ENCODE measurements around the gene GATC. TPM values are rescaled to one million over a fixed set of nuclear protein-coding genes. Genes with fewer than 3 reads are reported as not detected.

Gene GATC
- total and polyA plus RNA-seq, 2 experiments from 2014 or later: 18.5 to 20.1 TPM

DNA sequence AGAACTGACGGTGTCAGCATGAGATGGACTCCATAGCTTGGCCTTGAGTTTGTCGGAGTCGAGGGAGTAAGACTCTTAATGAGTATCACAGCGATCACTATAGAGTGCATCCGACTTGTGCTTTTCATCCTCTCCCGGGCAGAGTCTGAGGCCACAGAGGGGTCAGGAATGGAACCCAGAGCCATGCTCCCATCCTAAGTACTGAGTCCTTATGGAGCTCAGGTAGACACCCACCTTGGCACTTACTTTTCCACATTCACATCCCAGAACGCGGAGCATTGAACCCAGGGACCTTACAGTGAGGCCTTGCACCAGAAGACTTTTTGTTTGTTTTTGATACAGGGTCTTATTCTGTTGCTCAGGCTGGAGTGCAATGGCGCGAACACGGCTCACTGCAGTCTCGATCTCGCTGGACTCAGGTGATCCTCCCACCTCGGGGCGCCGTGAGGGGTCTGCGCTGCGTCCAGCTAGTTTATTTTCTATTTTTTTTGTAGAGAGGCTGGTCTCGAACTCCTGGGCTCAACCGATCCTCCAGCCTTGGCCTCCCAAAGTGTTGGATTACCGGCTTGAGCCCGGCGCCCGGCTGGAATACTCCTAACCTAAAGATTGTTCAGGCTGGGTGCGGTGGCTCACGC, 24.0 kb downstream of the GATC start (continued):
- TF ChIP-seq, protein P1, sequence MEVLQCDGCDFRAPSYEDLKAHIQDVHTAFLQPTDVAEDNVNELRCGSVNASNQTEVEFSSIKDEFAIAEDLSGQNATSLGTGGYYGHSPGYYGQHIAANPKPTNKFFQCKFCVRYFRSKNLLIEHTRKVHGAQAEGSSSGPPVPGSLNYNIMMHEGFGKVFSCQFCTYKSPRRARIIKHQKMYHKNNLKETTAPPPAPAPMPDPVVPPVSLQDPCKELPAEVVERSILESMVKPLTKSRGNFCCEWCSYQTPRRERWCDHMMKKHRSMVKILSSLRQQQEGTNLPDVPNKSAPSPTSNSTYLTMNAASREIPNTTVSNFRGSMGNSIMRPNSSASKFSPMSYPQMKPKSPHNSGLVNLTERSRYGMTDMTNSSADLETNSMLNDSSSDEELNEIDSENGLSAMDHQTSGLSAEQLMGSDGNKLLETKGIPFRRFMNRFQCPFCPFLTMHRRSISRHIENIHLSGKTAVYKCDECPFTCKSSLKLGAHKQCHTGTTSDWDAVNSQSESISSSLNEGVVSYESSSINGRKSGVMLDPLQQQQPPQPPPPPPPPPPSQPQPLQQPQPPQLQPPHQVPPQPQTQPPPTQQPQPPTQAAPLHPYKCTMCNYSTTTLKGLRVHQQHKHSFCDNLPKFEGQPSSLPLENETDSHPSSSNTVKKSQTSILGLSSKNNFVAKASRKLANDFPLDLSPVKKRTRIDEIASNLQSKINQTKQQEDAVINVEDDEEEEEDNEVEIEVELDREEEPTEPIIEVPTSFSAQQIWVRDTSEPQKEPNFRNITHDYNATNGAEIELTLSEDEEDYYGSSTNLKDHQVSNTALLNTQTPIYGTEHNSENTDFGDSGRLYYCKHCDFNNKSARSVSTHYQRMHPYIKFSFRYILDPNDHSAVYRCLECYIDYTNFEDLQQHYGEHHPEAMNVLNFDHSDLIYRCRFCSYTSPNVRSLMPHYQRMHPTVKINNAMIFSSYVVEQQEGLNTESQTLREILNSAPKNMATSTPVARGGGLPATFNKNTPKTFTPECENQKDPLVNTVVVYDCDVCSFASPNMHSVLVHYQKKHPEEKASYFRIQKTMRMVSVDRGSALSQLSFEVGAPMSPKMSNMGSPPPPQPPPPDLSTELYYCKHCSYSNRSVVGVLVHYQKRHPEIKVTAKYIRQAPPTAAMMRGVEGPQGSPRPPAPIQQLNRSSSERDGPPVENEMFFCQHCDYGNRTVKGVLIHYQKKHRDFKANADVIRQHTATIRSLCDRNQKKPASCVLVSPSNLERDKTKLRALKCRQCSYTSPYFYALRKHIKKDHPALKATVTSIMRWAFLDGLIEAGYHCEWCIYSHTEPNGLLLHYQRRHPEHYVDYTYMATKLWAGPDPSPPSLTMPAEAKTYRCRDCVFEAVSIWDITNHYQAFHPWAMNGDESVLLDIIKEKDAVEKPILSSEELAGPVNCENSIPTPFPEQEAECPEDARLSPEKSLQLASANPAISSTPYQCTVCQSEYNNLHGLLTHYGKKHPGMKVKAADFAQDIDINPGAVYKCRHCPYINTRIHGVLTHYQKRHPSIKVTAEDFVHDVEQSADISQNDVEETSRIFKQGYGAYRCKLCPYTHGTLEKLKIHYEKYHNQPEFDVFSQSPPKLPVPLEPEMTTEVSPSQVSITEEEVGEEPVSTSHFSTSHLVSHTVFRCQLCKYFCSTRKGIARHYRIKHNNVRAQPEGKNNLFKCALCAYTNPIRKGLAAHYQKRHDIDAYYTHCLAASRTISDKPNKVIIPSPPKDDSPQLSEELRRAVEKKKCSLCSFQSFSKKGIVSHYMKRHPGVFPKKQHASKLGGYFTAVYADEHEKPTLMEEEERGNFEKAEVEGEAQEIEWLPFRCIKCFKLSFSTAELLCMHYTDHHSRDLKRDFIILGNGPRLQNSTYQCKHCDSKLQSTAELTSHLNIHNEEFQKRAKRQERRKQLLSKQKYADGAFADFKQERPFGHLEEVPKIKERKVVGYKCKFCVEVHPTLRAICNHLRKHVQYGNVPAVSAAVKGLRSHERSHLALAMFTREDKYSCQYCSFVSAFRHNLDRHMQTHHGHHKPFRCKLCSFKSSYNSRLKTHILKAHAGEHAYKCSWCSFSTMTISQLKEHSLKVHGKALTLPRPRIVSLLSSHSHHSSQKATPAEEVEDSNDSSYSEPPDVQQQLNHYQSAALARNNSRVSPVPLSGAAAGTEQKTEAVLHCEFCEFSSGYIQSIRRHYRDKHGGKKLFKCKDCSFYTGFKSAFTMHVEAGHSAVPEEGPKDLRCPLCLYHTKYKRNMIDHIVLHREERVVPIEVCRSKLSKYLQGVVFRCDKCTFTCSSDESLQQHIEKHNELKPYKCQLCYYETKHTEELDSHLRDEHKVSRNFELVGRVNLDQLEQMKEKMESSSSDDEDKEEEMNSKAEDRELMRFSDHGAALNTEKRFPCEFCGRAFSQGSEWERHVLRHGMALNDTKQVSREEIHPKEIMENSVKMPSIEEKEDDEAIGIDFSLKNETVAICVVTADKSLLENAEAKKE (CRISPR knock-in tag; IDR thresholded peaks at IDR 0.05): no peak

DNA sequence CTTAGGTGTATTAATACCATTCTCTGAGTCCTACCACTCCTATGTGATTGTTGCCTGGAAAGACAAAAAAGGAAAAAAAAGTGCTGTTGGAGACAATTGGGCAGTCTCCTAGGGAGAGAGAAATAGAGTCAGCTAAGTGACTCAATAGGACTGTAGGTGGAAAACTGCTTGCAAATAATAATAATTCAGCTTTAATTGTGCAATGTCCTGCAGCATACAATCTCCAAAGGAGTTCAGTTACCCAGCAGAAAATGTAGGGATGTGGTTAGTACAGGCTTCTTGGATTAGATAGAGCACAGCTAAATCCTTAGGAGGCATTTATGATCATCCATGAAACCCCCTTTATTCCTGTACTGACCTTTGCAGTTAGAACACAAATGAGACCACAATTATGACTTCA, 26.3 kb downstream of the GATC start:
- H4K20me1 ChIP-seq (replicated peaks; ENCODE audit: insufficient read depth): peaks cover 13% of the 10 kb centered on the region; the same call in 1 of the 2 replicates
- Mint-ChIP-seq H3K27ac (no peak overlapping the region), H3K27me3 (ENCODE audit: insufficient read depth, low read depth, poor library complexity) (peaks cover 8% of the 10 kb centered on the region), H3K9me3 (no peaks in the 10 kb centered on the region), H3K4me3 (no peak overlapping the region), H3K4me1 (peaks cover 21% of the 10 kb centered on the region), H3K36me3 (ENCODE audit: low read depth) (peaks cover 8% of the 10 kb centered on the region)
- no peak overlapping the region for H3K27ac ChIP-seq (ENCODE audit: low read depth)
- H3K4me1 ChIP-seq (ENCODE audit: insufficient read depth): 0 out of 2 replicates have a peak, but pooled peaks cover 5% of the 10 kb centered on the region
- no peak overlapping the region for H3K4me2 ChIP-seq
- H3K36me3 ChIP-seq (ENCODE audit: insufficient read depth): no peaks in the 10 kb centered on the region
- DNase-seq (ENCODE audit: low spot score): no peak
- peaks cover 16% of the 10 kb centered on the region for H3K79me2 ChIP-seq (replicated peaks; ENCODE audit: insufficient read depth)
- no peak overlapping the region for H2AFZ ChIP-seq
- no peaks in the 10 kb centered on the region for H3K27me3 ChIP-seq (ENCODE audit: insufficient read depth)
- peaks cover 6% of the 10 kb centered on the region; the same call in 1 of the 2 replicates for H3F3A ChIP-seq (replicated peaks; ENCODE audit: low read depth)
- no peak overlapping the region for H3K4me3 ChIP-seq
- no peak for ATAC-seq
- H3K9me2 ChIP-seq (ENCODE audit: insufficient read depth): no peaks in the 10 kb centered on the region
- TF ChIP-seq ZNF114 (CRISPR knock-in tag; IDR thresholded peaks at IDR 0.05): no peak
- TF ChIP-seq NANOG (IDR thresholded peaks at IDR 0.05; ENCODE audit: borderline replicate concordance): no peak
- TF ChIP-seq STAT1 (IDR thresholded peaks at IDR 0.05; ENCODE audit: unreplicated experiment): no peak
- TF ChIP-seq, protein P2, sequence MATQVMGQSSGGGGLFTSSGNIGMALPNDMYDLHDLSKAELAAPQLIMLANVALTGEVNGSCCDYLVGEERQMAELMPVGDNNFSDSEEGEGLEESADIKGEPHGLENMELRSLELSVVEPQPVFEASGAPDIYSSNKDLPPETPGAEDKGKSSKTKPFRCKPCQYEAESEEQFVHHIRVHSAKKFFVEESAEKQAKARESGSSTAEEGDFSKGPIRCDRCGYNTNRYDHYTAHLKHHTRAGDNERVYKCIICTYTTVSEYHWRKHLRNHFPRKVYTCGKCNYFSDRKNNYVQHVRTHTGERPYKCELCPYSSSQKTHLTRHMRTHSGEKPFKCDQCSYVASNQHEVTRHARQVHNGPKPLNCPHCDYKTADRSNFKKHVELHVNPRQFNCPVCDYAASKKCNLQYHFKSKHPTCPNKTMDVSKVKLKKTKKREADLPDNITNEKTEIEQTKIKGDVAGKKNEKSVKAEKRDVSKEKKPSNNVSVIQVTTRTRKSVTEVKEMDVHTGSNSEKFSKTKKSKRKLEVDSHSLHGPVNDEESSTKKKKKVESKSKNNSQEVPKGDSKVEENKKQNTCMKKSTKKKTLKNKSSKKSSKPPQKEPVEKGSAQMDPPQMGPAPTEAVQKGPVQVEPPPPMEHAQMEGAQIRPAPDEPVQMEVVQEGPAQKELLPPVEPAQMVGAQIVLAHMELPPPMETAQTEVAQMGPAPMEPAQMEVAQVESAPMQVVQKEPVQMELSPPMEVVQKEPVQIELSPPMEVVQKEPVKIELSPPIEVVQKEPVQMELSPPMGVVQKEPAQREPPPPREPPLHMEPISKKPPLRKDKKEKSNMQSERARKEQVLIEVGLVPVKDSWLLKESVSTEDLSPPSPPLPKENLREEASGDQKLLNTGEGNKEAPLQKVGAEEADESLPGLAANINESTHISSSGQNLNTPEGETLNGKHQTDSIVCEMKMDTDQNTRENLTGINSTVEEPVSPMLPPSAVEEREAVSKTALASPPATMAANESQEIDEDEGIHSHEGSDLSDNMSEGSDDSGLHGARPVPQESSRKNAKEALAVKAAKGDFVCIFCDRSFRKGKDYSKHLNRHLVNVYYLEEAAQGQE (IDR thresholded peaks at IDR 0.05; ENCODE audit: unreplicated experiment): no peak
- TF ChIP-seq, protein P3, sequence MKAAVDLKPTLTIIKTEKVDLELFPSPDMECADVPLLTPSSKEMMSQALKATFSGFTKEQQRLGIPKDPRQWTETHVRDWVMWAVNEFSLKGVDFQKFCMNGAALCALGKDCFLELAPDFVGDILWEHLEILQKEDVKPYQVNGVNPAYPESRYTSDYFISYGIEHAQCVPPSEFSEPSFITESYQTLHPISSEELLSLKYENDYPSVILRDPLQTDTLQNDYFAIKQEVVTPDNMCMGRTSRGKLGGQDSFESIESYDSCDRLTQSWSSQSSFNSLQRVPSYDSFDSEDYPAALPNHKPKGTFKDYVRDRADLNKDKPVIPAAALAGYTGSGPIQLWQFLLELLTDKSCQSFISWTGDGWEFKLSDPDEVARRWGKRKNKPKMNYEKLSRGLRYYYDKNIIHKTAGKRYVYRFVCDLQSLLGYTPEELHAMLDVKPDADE (IDR thresholded peaks at IDR 0.05): no peak
- no peak for TF ChIP-seq POLR2AphosphoS5 (IDR thresholded peaks at IDR 0.05; ENCODE audit: low read depth)
- no peak for TF ChIP-seq EZH2phosphoT487 (IDR thresholded peaks at IDR 0.05; ENCODE audit: unreplicated experiment)
- TF ChIP-seq CREB1 (CRISPR knock-in tag; IDR thresholded peaks at IDR 0.05; ENCODE audit: low read depth): no peak
- no peak for TF ChIP-seq JUNB (IDR thresholded peaks at IDR 0.05; ENCODE audit: unreplicated experiment)
